ENCODE data around the gene RAB3GAP2. TPM values are rescaled to one million over a fixed set of nuclear protein-coding genes. Genes with fewer than 3 reads are reported as not detected.

The RAB3GAP2 gene
- total and polyA plus RNA-seq, 10 donors: 6.5 to 48.7 (median 37.5) TPM

- Histone ChIP-seq H3K27me3 (replicated peaks in 1 of 7) (peaks cover 0 to 12% (median 0%) of the 10 kb centered on the region in 7 donors), H3K36me3 (no peaks in the 10 kb centered on the region), H3K4me3 (no peak overlapping the region), H3K4me1 (peaks cover 8 to 26% (median 17%) of the 10 kb centered on the region in 6 donors), H3K27ac (no peak overlapping the region), H3K9me3 (no peaks in the 10 kb centered on the region)
- WGBS, 5 donors: 84 to 99% (median 94%) methylated on average over 6 of the region's 6 CpGs
- TF ChIP-seq POLR2AphosphoS5 (IDR thresholded peaks at IDR 0.05) (no peak), POLR2A (IDR thresholded peaks at IDR 0.05) (no peak), CTCF (IDR thresholded peaks at IDR 0.05 in 8 of 11, conservative IDR thresholded peaks at IDR 0.05 in 3 of 11) (no peak)
- DNase-seq: no peak
- intact Hi-C loops (cut with DNase I; ENCODE audit: low total_unique reads): no loop called here
Measured at GRCh38 chr1:220275430-220275829, 3.2 kb upstream of the RAB3GAP2 start.

- Histone ChIP-seq H3K27ac (no peak overlapping the region), H3K4me1 (peaks cover 12 to 37% (median 28%) of the 10 kb centered on the region in 6 donors), H3K27me3 (replicated peaks in 1 of 7) (peaks cover 0 to 2% (median 0%) of the 10 kb centered on the region in 7 donors), H3K36me3 (peaks cover 0 to 3% (median 0%) of the 10 kb centered on the region in 6 donors), H3K9me3 (no peaks in the 10 kb centered on the region), H3K4me3 (no peak overlapping the region)
- no peak for DNase-seq
- TF ChIP-seq POLR2AphosphoS5 (IDR thresholded peaks at IDR 0.05) (no peak), POLR2A (IDR thresholded peaks at IDR 0.05) (no peak), CTCF (IDR thresholded peaks at IDR 0.05 in 8 of 11, conservative IDR thresholded peaks at IDR 0.05 in 3 of 11) (no peak)
- intact Hi-C loops (cut with DNase I; ENCODE audit: low total_unique reads): no loop called here
- 49 to 78% (median 64%) methylated on average over 2 of the region's 2 CpGs for WGBS, 5 donors
Measured at GRCh38 chr1:220274251-220274855, 2.1 kb upstream of the RAB3GAP2 start.

- intact Hi-C loops (cut with DNase I; ENCODE audit: low total_unique reads): no loop called here
- no peaks in the 10 kb centered on the region for H3K9me3 ChIP-seq
- peaks cover 12 to 47% (median 39%) of the 10 kb centered on the region in 6 donors for H3K4me1 ChIP-seq
- DNase-seq: no peak
- H3K27me3 ChIP-seq (replicated peaks in 1 of 7): no peaks in the 10 kb centered on the region
- TF ChIP-seq CTCF (IDR thresholded peaks at IDR 0.05 in 8 of 11, conservative IDR thresholded peaks at IDR 0.05 in 3 of 11) (no peak), POLR2AphosphoS5 (IDR thresholded peaks at IDR 0.05) (no peak), POLR2A (IDR thresholded peaks at IDR 0.05) (no peak)
- 2 to 7% (median 5%) methylated on average over 5 of the region's 5 CpGs for WGBS, 5 donors
- peak overlapping the region; percentile 24 to 95 (median 92) for H3K27ac ChIP-seq
- H3K36me3 ChIP-seq: peaks cover 0 to 19% (median 0%) of the 10 kb centered on the region in 6 donors
- H3K4me3 ChIP-seq: peak overlapping the region; percentile 51 to 89 (median 73)
Measured at GRCh38 chr1:220272841-220273090, 513 bp upstream of the RAB3GAP2 start.

- H3K27me3 ChIP-seq (replicated peaks in 1 of 7): no peaks in the 10 kb centered on the region
- intact Hi-C loops (cut with DNase I; ENCODE audit: low total_unique reads): no loop called here
- H3K36me3 ChIP-seq: peaks cover 0 to 30% (median 0%) of the 10 kb centered on the region in 6 donors
- peak; percentile 75 for DNase-seq
- 0 to 2% (median 0%) methylated on average over 12 of the region's 12 CpGs for WGBS, 5 donors
- no peaks in the 10 kb centered on the region for H3K9me3 ChIP-seq
- peak overlapping the region; percentile 65 to 95 (median 92) for H3K27ac ChIP-seq
- H3K4me3 ChIP-seq: peak overlapping the region; percentile 51 to 89 (median 73)
- peaks cover 12 to 58% (median 39%) of the 10 kb centered on the region in 6 donors for H3K4me1 ChIP-seq
- no peak for TF ChIP-seq POLR2A (IDR thresholded peaks at IDR 0.05)
- no peak for TF ChIP-seq POLR2AphosphoS5 (IDR thresholded peaks at IDR 0.05)
- TF ChIP-seq CTCF (IDR thresholded peaks at IDR 0.05 in 8 of 11, conservative IDR thresholded peaks at IDR 0.05 in 3 of 11): no peak
Measured at GRCh38 chr1:220271706-220272046, 577 bp downstream of the RAB3GAP2 start.

Measured in spleen (tissue), 11 donors.